Colonic mucosa (tissue), 4 donors: ENCODE measurements around the gene MAMSTR. TPM values are rescaled to one million over a fixed set of nuclear protein-coding genes. Genes with fewer than 3 reads are reported as not detected.

Experiments used
- DNase-seq: peaks from one replicate; pipeline ENCODE4 v3.0.0-alpha.2; 2020
- H3K27ac ChIP-seq: fragments of 200-600 bp; one replicate; pipeline ENCODE4 v1.8.0; 2021
- H3K27me3 ChIP-seq: fragments of 200-600 bp; one replicate; pipeline ENCODE4 v1.8.0; 2021
- H3K36me3 ChIP-seq: fragments of 200-600 bp; one replicate; pipeline ENCODE4 v1.8.0; 2021
- H3K4me1 ChIP-seq: fragments of 200-600 bp; one replicate; pipeline ENCODE4 v1.8.0; 2021; ENCODE audit warnings: mild to moderate bottlenecking
- H3K4me3 ChIP-seq: fragments of 200-600 bp; one replicate; pipeline ENCODE4 v1.8.0; 2021
- H3K9ac ChIP-seq, 2 donors: one replicate each; pipeline ENCODE4 v1.7.0; 2013; ENCODE audit warnings: control low read depth in 2 of 2, low read depth in 2 of 2, low read length in 2 of 2
- H3K9me3 ChIP-seq: fragments of 200-600 bp; one replicate; pipeline ENCODE4 v1.8.0; 2021
- intact Hi-C: fragments of 100-400 bp; cut with DNase I; formaldehyde crosslinking; loops from one replicate; pipeline ENCODE4 v1.14.1; 2022
- total RNA-seq, 2 donors: library from RNA; stranded (reverse); fragmentation: NEBNext Ultra II Directional in 1 of 2; extraction: Animal tissue kit (Norgen Biotek cat#: 25700) in 1 of 2; gene quantifications; one replicate each; pipeline ENCODE4 v1.2.1, GENCODE V29; 2021
- TF ChIP-seq, protein P1 (sequence below): fragments of 200-600 bp; IDR thresholded peaks from one replicate; pipeline ENCODE4 v1.8.0; 2022; ENCODE audit warnings: antibody characterized with exemption, mild to moderate bottlenecking
- donor health status: healthy.
- donor health status: DM: no; HTN: no; CAD: no.
- donor health status: DM: no; HTN: no; CAD: no.

The MAMSTR gene
- total RNA-seq, 2 donors from 2014 or later = 0.35 to 1.2 TPM

GRCh38 chr19:48674921-48675824 lies 44.4 kb downstream of the MAMSTR start:
- Histone ChIP-seq H3K36me3 (no peaks in the 10 kb centered on the region), H3K27ac (no peak overlapping the region), H3K9ac (peak overlapping the region in 1 of 2 donors; percentile 35), H3K4me1 (peaks cover 3% of the 10 kb centered on the region), H3K9me3 (no peaks in the 10 kb centered on the region), H3K27me3 (no peaks in the 10 kb centered on the region), H3K4me3 (no peak overlapping the region)
- intact Hi-C loops = loop anchor here (5.0 kb wide), 1 partner anchor 62 kb away; no protein-coding TSS in a partner anchor
- TF ChIP-seq, protein P1, sequence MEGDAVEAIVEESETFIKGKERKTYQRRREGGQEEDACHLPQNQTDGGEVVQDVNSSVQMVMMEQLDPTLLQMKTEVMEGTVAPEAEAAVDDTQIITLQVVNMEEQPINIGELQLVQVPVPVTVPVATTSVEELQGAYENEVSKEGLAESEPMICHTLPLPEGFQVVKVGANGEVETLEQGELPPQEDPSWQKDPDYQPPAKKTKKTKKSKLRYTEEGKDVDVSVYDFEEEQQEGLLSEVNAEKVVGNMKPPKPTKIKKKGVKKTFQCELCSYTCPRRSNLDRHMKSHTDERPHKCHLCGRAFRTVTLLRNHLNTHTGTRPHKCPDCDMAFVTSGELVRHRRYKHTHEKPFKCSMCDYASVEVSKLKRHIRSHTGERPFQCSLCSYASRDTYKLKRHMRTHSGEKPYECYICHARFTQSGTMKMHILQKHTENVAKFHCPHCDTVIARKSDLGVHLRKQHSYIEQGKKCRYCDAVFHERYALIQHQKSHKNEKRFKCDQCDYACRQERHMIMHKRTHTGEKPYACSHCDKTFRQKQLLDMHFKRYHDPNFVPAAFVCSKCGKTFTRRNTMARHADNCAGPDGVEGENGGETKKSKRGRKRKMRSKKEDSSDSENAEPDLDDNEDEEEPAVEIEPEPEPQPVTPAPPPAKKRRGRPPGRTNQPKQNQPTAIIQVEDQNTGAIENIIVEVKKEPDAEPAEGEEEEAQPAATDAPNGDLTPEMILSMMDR = peak; percentile 84
- DNase-seq = peak; percentile 87

- no peak for DNase-seq
- Histone ChIP-seq H3K9me3 (no peaks in the 10 kb centered on the region), H3K9ac (no peak overlapping the region), H3K4me3 (no peak overlapping the region), H3K36me3 (no peaks in the 10 kb centered on the region), H3K27ac (no peak overlapping the region), H3K27me3 (no peaks in the 10 kb centered on the region), H3K4me1 (peaks cover 3% of the 10 kb centered on the region)
- intact Hi-C loops = no loop called here
- TF ChIP-seq, protein P1 = no peak
These were observed 45.2 kb downstream of the MAMSTR start for GRCh38 chr19:48674216-48674809.

- Histone ChIP-seq H3K27me3 (no peaks in the 10 kb centered on the region), H3K9me3 (no peaks in the 10 kb centered on the region), H3K4me1 (peaks cover 3% of the 10 kb centered on the region), H3K36me3 (no peaks in the 10 kb centered on the region), H3K9ac (no peak overlapping the region), H3K27ac (no peak overlapping the region), H3K4me3 (no peak overlapping the region)
- DNase-seq = no peak
- intact Hi-C loops = no loop called here
- TF ChIP-seq, protein P1 = no peak
These were observed 46.0 kb downstream of the MAMSTR start for GRCh38 chr19:48673436-48674100.

GRCh38 chr19:48672994-48673393 lies 46.5 kb downstream of the MAMSTR start, which contains the start of gene NTN5:
TSS of gene NTN5 (minus strand) at chr19:48673017. CDS start at chr19:48670986, 2,031 bp downstream.
- intact Hi-C loops = no loop called here
- no peak within 1 kb of the TSS for H3K4me3 ChIP-seq
- H3K27me3 ChIP-seq = no peaks in the 10 kb centered on the region
- no peak for DNase-seq
- TF ChIP-seq, protein P1 = no peak
- no peak within 1 kb of the TSS for H3K9ac ChIP-seq
- H3K4me1 ChIP-seq = no peaks in the 10 kb centered on the region
- H3K27ac ChIP-seq = no peak within 1 kb of the TSS
- H3K36me3 ChIP-seq = no peaks in the 10 kb centered on the region
- H3K9me3 ChIP-seq = no peaks in the 10 kb centered on the region

DNA sequence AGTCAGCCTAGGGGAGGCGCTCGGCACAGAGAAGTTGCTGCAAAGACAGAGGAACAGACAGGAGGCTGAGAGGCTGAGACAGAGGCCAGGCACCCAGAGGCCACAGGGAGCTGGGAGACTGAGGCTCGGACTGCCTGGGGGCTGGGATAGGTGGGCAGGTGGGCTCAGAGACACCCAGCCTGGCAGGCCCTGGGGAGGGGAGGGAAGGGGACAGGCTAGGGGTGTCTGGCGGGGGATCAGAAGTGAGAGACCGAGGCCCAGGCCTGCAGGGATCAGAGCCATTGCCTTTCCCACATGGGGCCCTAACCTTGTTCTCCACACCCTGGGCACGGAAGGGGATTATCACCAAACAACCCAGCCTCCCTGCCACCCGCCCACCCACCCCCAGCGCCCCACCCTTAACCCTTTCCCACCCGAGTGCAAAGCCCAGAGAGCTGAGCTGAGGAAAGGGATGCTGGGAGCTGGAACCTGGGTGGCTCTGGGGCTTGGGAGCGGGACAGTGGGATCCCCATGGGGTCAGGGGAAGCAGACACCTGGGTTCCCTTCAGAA lies 48.0 kb downstream of the MAMSTR start:
- Histone ChIP-seq H3K27ac (no peak overlapping the region), H3K4me1 (no peaks in the 10 kb centered on the region), H3K27me3 (no peaks in the 10 kb centered on the region), H3K9me3 (no peaks in the 10 kb centered on the region), H3K4me3 (no peak overlapping the region), H3K9ac (no peak overlapping the region), H3K36me3 (no peaks in the 10 kb centered on the region)
- TF ChIP-seq, protein P1 = no peak
- intact Hi-C loops = no loop called here
- DNase-seq = no peak
